Measurements from ENCODE around the gene SPATA32. TPM values are rescaled to one million over a fixed set of nuclear protein-coding genes. Genes with fewer than 3 reads are reported as not detected.
A peak's percentile ranks its signal among the peaks of the same experiment; 100 is the strongest.
"Not testable (repeated sequence)": the region's sequence is repeated elsewhere in the genome, so short reads cannot be mapped to it uniquely, and the experiment has no call there.

Gene SPATA32
- total RNA-seq, 1 donor from 2014 or later: not detected

- Mint-ChIP-seq H3K4me3 (no peak overlapping the region), H3K9me3 (no peaks in the 10 kb centered on the region), H3K4me1 (peaks cover 4% of the 10 kb centered on the region), H3K36me3 (peaks cover 2% of the 10 kb centered on the region), H3K27ac (no peak overlapping the region), H3K27me3 (ENCODE audit: low read depth) (peaks cover 2% of the 10 kb centered on the region)
- TF ChIP-seq CTCF (IDR thresholded peaks at IDR 0.05; ENCODE audit: unreplicated experiment): no peak
- no peak for DNase-seq (ENCODE audit: low spot score in 2 of 2, unreplicated experiment in 2 of 2)
These were observed 8.0 kb downstream of the SPATA32 start for GRCh38 chr17:45253879-45254278.

DNA sequence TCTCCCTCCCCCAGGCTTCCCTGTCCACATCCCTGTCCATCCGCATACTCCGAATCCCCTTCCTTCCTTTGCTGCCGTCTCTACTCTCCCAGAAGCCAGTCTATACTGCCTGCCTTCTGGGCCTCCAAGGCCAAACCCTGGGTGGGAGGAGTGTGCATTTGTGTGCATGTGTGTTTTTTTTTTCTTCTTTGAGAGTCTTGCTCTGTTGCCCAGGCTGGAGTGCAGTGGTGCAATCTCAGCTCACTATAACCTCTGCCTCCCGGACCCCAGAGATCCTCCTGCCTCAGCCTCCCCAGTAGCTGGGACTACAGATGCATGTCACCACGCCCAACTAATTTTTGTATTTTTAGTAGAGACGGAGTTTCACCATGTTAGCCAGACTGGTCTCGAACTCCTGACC lies 8.7 kb downstream of the SPATA32 start:
- H3K4me1 Mint-ChIP-seq: peaks cover 11% of the 10 kb centered on the region
- not testable (repeated sequence) for H3K27me3 Mint-ChIP-seq (ENCODE audit: low read depth); H3K27ac Mint-ChIP-seq; H3K9me3 Mint-ChIP-seq; H3K4me3 Mint-ChIP-seq; DNase-seq (ENCODE audit: low spot score in 2 of 2, unreplicated experiment in 2 of 2); H3K36me3 Mint-ChIP-seq

DNA sequence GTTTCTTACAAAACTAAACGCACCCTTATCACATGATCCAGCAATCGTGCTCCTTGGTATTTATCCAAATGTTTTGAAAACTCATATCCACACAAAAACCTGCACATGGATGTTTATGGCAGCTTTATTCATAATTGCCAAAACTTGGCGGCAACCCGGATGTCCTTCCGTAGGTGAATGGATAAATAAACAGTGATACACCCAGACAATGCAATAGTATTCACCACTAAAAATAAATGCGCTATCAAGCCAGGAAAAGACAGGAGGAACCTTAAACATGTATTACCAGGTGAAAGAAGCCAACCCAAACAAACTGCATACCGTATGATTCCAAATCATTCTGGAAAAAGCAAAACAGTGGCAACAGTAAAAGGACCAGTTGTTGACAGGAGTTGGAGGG lies 10.0 kb downstream of the SPATA32 start:
- Mint-ChIP-seq H3K27me3 (ENCODE audit: low read depth) (no peaks in the 10 kb centered on the region), H3K27ac (no peak overlapping the region), H3K9me3 (no peaks in the 10 kb centered on the region), H3K36me3 (peaks cover 2% of the 10 kb centered on the region), H3K4me3 (no peak overlapping the region), H3K4me1 (peaks cover 14% of the 10 kb centered on the region)
- no peak for DNase-seq (ENCODE audit: low spot score in 2 of 2, unreplicated experiment in 2 of 2)
- TF ChIP-seq CTCF (IDR thresholded peaks at IDR 0.05; ENCODE audit: unreplicated experiment): no peak

DNA sequence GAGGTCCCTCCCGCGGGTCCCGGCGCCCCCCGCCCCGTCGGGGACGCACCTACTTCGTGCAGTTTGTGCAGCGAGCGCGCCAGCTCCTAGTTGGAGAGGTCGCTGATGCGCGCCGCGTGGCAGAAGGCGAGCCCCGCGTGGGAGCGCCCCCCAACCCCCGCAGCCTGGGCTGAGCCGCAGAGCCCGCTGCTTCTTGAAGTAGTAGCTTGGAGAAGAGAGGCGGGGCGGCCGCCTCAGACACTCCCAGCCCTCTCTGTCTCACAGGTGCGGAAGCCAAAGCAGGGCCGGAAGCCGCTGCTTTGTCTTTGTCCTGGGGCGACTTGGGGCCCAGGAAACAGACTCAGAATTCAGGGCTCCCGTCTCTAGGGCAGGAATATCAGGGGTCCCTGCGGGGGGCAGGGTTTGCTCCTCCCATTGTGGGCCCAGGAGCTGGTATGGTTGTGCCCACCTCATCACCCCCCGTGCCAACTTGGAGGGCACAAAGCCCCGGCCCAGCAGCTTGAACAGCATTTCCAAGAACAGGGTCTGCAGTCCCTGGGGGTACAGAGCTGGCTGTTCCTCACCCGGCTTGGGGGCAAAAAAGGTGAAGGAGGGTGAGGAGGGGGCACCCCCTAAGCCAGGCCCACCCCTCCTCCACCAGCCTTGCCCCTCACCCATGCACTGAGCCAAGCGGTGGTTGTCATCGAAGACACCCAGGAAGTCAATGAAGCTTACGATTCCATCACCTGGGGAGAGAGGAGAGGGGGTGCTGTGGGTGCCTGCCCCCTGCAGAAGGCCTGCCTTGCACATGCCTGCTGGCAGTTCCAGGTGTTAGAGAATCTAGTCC lies 13.5 kb downstream of the SPATA32 start:
- peak; percentile 46 to 71 for DNase-seq (ENCODE audit: low spot score in 2 of 2, unreplicated experiment in 2 of 2)
- TF ChIP-seq CTCF (IDR thresholded peaks at IDR 0.05; ENCODE audit: unreplicated experiment): no peak
- peak overlapping the region; percentile 87 for H3K27ac Mint-ChIP-seq
- H3K4me1 Mint-ChIP-seq: peaks cover 16% of the 10 kb centered on the region
- peaks cover 2% of the 10 kb centered on the region for H3K36me3 Mint-ChIP-seq
- no peaks in the 10 kb centered on the region for H3K9me3 Mint-ChIP-seq
- H3K27me3 Mint-ChIP-seq (ENCODE audit: low read depth): peaks cover 9% of the 10 kb centered on the region
- H3K4me3 Mint-ChIP-seq: peak overlapping the region; percentile 81

- H3K36me3 Mint-ChIP-seq: peaks cover 2% of the 10 kb centered on the region
- H3K9me3 Mint-ChIP-seq: no peaks in the 10 kb centered on the region
- H3K4me3 Mint-ChIP-seq: peak overlapping the region; percentile 81
- peak overlapping the region; percentile 97 for H3K27ac Mint-ChIP-seq
- no peak for TF ChIP-seq CTCF (IDR thresholded peaks at IDR 0.05; ENCODE audit: unreplicated experiment)
- peak; percentile 79 to 85 for DNase-seq (ENCODE audit: low spot score in 2 of 2, unreplicated experiment in 2 of 2)
- peaks cover 17% of the 10 kb centered on the region for H3K4me1 Mint-ChIP-seq
- peaks cover 13% of the 10 kb centered on the region for H3K27me3 Mint-ChIP-seq (ENCODE audit: low read depth)
These were observed 14.3 kb downstream of the SPATA32 start for GRCh38 chr17:45247429-45248131.

GRCh38 chr17:45246861-45247428 lies 14.9 kb downstream of the SPATA32 start:
- DNase-seq (ENCODE audit: low spot score in 2 of 2, unreplicated experiment in 2 of 2): peak in 1 of 2 experiments; percentile 61
- Mint-ChIP-seq H3K4me3 (peak overlapping the region; percentile 81), H3K9me3 (no peaks in the 10 kb centered on the region), H3K27me3 (ENCODE audit: low read depth) (peaks cover 18% of the 10 kb centered on the region), H3K36me3 (peaks cover 2% of the 10 kb centered on the region), H3K27ac (peak overlapping the region; percentile 97), H3K4me1 (peaks cover 18% of the 10 kb centered on the region)
- peak; percentile 54 for TF ChIP-seq CTCF (IDR thresholded peaks at IDR 0.05; ENCODE audit: unreplicated experiment)

Data from mesothelial cell of epicardium (in vitro differentiated cells).